ENCODE results near the gene MARS2.
"Not testable (repeated sequence)": the region's sequence is repeated elsewhere in the genome, so short reads cannot be mapped to it uniquely, and the experiment has no call there.

The MARS2 gene

DNA sequence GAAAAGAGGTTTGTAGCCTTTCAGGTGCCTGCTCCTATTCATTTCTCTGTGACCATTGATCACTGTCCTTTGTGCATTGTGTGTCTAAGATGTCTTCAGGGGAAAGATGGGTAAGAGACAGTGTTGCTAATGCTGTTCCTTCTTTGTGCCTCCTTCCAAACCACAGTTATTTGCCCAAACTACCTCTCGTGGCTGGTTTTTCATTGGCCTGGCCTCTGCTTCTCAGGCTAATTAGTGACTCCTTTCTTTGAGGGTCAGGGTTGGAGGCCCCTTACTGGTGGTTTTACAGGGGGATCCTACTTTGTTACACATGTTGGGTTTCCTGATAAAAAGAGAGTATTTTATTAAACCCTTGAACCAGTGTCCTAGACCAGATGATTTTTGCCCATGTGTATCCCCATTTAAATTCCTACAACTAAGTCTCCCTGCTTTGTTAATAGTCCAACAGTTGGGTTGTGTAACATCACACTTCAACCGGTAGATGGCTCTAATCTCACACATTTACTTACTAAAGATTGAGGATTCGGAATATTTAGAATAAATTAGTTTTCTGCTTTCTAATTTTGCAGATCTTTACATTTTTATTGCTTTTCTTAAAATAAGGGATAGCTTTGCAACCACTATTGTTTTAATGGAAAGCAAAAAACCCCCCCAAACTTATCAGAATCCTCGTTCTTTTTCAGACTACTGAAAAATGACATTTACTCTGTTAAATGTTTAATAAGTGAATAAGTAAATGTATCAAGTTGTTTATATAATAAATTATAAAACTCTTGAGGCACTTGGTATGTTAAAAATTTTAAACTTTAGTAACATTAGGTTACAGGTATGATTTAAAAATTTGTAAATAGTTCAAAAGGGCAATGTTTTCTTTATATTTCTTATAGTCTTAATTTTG is 2.4 kb downstream of the MARS2 start:
- DNase-seq, result no peak

DNA sequence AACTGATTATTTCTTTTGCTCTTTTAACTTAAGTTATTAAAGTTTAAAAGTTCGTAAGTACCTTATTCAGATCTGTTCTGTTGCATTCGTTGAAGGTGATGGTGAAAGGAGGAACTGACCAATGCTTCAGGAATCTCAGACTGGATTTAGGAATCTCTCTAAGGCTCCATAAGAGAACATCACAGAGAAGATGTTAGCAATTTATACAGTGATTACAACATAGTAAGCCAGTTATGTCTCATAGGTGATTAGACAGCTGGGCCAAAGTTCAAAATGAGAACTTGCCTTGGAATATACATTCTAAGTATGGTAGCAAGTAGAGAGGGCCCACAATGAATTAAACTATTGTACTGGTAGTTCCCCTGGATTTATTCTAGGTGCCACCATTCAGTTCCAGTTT is 3.2 kb downstream of the MARS2 start:
- no peak for DNase-seq

DNA sequence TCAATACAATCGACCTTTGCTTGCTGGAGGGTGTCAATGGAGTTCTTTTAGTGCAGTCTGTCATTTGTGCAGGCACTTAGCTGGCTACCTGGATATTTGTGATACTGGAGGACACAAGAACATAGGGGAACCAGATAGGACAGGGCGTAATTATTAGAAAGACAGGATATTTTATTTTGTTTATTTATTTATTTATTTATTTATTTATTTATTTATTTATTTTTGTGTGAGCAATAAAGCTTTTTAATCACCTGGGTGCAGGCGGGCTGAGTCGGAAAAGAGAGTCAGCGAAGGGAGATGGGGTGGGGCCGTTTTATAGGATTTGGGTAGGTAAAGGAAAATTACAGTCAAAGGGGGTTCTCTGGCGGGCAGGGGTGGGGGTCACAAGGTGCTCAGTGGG is 4.0 kb downstream of the MARS2 start:
- DNase-seq, result not testable (repeated sequence)

DNA sequence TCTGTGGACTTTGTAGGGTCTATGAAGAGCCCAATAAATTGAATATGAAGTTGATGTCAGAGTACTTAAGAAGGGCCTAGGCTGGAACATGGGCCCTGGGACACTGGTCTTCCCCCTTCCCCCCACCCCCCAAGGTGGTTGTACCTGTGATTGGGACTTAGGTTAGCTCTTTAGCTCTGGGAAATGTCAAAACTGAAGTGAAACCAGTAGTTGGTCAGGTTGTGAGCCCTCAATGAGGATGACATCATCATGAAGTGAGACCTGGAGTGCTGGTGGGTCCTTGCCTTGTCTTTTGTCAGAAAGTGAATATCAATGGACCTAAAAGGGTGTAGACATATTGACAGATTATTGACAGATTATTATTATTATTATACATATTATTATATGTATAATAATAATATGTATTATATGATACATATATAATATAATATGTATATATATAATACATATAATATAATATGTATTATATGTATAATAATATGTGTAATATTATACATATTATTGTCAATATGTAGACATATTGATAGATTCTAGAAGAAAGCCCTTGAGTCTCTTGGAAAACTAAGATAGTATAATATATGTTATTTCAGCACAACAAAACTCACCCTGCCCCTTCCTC is 5.4 kb downstream of the MARS2 start:
- DNase-seq, result no peak

DNA sequence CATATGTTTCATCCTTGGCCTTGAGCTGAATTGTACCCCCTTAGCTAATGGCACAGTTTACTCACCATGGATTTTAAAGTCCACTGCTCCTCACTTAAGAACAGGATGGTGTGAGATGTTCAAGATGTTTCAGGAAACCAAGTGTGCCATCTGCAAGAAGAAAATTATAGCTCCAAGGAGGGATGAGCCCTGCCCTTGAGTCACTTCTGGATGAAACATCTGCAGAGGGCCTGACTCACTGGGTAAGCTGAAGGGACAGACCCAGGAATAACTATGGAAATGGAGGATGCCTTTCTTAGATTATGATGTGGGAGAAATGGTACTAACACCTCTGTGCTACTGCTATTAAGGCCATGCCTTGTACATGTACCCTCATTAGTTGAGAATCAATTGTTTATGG is 6.4 kb downstream of the MARS2 start:
- DNase-seq, result no peak

DNA sequence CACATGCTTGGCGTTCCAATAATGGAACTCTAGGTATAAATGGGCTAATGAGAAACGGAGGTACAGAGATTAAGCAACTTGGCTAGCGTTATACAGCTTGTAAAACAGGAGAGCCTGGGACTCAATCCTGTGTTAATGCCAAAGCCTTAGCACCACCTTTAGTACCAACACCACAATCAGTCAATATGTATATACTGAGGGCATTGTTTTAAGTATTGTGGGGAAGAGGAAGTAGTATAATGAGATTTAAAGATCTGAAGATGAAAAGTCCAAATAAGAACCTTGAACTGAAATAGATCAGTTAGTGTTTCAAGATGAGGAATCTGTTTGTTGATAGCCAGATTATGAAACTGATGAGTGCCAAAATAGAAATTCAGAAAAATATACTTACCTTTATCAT is 8.1 kb downstream of the MARS2 start:
- no peak for DNase-seq

DNA sequence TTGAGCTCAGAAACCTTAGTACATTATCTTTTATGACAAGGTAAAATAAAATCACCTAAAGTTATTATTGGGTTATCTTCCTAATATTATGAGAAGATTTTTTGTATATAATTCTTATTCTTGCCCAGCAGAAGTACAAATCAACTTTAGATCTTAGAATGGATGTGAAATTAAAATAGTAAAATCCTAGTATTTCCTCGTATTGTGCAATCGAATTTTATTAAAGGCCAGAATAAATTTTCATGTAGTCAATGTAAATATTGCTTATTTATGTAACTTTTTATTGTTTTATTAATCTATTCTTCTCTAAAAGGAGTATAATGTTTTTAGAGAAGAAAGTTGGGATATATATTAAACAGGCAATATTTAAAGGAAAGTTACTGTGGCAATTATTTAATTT is 12.7 kb downstream of the MARS2 start:
- DNase-seq, result no peak

DNA sequence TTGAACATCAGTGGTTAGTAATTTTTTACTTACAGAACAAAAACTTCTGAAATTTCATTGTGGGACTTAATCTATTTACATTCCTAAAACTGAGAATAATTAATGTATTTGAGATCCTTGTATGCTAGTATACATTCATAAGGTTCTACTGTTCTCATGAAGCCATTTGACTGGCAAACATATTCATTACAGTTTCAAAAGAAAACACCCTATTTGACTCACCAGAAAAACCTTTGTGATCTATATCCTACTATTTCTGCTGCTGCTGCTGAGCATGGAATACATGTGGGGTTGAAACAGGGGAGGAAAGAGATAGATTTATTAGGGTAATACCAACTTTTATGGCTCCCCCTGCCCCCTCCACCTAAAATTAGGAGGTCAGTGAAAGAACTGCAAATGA is 21.8 kb downstream of the MARS2 start:
- no peak for DNase-seq

DNA sequence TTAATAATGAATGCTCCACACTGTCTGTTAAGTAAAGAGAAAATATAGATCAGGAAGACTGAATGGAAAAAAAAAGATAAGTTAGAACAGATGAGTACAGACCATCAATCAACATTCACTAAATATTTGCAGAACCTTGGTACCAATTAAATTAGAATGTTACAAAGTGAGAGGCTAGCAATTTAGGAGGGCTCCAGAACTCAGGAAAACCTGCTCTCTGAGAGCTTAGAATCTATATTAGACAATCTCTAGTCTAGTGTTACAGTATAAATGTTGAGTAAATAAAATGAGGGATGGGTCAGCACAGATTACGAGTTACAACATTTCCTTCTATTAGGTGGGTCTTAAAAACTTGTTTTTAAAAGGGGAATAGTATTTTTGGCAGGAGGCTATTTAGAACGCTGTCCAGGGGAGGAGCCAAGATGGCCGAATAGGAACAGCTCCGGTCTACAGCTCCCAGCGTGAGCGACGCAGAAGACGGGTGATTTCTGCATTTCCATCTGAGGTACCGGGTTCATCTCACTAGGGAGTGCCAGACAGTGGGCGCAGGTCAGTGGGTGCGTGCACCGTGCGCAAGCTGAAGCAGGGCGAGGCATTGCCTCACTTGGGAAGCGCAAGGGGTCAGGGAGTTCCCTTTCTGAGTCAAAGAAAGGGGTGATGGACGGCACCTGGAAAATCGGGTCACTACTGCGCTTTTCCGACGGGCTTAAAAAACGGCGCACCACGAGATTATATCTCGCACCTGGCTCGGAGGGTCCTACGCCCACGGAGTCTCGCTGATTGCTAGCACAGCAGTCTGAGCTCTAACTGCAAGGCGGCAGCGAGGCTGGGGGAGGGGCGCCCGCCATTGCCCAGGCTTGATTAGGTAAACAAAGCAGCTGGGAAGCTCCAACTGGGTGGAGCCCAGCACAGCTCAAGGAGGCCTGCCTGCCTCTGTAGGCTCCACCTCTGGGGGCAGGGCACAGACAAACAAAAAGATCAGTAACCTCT is 23.7 kb downstream of the MARS2 start:
- not testable (repeated sequence) for DNase-seq

DNA sequence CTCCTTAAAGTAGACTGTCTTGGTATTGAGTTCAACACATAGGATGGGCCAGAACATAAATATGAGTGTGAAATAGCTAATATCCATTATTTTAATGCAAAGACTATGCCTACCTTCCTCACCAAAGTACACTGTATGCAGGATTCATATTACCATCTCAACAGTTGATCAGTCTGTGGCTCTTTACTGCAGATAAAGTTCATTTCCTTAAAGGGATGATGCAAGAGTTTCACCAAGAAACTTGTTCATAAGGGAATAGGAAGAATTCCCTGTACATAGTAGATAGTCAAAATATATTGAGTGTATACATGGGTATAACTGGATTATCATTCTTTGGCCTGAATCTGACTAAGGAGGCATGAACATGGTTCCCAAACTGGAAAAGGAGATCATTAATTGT is 35.0 kb downstream of the MARS2 start:
- no peak for DNase-seq

Measured in activated naive CD4-positive, alpha-beta T cell treated with Interleukin-2 at 50 U/mL for 16 hours (primary cell).